ENCODE results near the gene MACROD2.

The MACROD2 gene

DNA sequence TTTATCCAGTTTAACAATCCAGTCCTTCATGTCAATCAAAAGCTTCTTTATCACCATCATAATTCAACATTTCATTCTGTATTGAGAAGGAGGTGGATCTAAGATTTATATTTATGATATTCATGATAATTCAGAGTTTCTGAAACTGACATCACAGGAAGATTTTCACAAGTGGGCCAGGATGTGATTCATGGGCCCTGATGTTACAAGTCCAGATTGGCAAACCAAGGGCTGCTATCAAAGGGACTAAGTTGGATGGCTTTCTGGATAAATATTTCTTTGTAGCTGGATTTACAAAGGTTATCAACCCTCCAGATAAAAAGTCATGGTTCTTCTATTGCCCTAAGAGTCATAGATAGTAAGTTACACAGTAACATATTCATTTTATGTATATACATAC is 1711.4 kb downstream of the MACROD2 start:
- no peak for DNase-seq (ENCODE audit: extremely low read depth, low read depth)
- no peak overlapping the region for H3K4me3 ChIP-seq (replicated peaks; ENCODE audit: low read depth, low read length)
- TF ChIP-seq, protein P1, sequence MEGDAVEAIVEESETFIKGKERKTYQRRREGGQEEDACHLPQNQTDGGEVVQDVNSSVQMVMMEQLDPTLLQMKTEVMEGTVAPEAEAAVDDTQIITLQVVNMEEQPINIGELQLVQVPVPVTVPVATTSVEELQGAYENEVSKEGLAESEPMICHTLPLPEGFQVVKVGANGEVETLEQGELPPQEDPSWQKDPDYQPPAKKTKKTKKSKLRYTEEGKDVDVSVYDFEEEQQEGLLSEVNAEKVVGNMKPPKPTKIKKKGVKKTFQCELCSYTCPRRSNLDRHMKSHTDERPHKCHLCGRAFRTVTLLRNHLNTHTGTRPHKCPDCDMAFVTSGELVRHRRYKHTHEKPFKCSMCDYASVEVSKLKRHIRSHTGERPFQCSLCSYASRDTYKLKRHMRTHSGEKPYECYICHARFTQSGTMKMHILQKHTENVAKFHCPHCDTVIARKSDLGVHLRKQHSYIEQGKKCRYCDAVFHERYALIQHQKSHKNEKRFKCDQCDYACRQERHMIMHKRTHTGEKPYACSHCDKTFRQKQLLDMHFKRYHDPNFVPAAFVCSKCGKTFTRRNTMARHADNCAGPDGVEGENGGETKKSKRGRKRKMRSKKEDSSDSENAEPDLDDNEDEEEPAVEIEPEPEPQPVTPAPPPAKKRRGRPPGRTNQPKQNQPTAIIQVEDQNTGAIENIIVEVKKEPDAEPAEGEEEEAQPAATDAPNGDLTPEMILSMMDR (IDR thresholded peaks at IDR 0.05; ENCODE audit: low read depth, low read length, missing control alignments), result no peak

GRCh38 chr20:15708984-15709598 is 1713.8 kb downstream of the MACROD2 start:
- no peak for DNase-seq (ENCODE audit: extremely low read depth, low read depth)
- TF ChIP-seq, protein P1 (IDR thresholded peaks at IDR 0.05; ENCODE audit: low read depth, low read length, missing control alignments), result peak; percentile 35
- H3K4me3 ChIP-seq (replicated peaks; ENCODE audit: low read depth, low read length), result no peak overlapping the region

- TF ChIP-seq, protein P1 (IDR thresholded peaks at IDR 0.05; ENCODE audit: low read depth, low read length, missing control alignments), result no peak
- no peak overlapping the region for H3K4me3 ChIP-seq (replicated peaks; ENCODE audit: low read depth, low read length)
- no peak for DNase-seq (ENCODE audit: extremely low read depth, low read depth)
These were observed 1715.3 kb downstream of the MACROD2 start for GRCh38 chr20:15710636-15711035.

GRCh38 chr20:15711177-15711576 is 1715.9 kb downstream of the MACROD2 start:
- no peak for DNase-seq (ENCODE audit: extremely low read depth, low read depth)
- TF ChIP-seq, protein P1 (IDR thresholded peaks at IDR 0.05; ENCODE audit: low read depth, low read length, missing control alignments), result no peak
- H3K4me3 ChIP-seq (replicated peaks; ENCODE audit: low read depth, low read length), result no peak overlapping the region

DNA sequence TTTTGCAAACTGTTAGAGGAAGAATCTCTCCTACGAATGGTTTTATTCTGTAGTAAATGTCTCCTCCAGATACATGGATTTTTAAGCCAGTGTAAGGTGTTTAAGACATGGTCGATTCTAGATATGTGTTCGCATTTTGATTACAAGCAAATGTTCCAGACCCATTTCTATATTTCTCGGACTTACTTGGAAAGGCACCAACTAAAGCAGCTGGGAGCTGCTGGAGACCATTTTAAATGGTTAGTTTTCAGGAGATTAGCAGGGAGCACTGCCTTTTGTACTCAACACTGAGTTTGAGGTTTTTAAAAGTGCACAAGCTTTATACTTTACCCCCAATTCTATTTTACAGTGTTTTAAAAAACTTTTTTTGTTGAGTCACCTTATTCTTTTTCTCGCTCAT is 1720.9 kb downstream of the MACROD2 start:
- DNase-seq (ENCODE audit: extremely low read depth, low read depth), result no peak
- TF ChIP-seq, protein P1 (IDR thresholded peaks at IDR 0.05; ENCODE audit: low read depth, low read length, missing control alignments), result no peak
- H3K4me3 ChIP-seq (replicated peaks; ENCODE audit: low read depth, low read length), result no peak overlapping the region

- no peak for DNase-seq (ENCODE audit: extremely low read depth, low read depth)
- H3K4me3 ChIP-seq (replicated peaks; ENCODE audit: low read depth, low read length), result no peak overlapping the region
- TF ChIP-seq, protein P1 (IDR thresholded peaks at IDR 0.05; ENCODE audit: low read depth, low read length, missing control alignments), result no peak
These were observed 1731.1 kb downstream of the MACROD2 start for GRCh38 chr20:15726416-15726815.

DNA sequence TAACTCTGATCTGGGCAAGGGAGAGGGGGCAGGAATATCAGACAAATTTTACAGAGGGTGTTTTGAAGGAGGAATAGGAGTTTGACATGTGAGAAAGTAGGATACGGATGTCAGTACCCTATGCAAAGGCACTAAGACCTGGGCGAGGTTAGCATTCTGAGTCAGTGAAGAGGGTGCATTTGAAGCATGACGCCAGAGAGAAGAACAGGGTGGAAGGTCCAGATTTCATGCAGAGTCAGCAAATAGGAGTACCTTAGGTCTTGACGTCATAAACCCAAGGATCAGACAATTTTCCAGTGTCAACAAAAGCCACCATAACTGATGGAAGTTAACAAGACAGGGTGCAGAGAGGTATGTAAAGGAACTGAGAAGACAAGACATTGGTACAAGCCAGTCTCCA is 1738.7 kb downstream of the MACROD2 start:
- TF ChIP-seq, protein P1 (IDR thresholded peaks at IDR 0.05; ENCODE audit: low read depth, low read length, missing control alignments), result no peak
- DNase-seq (ENCODE audit: extremely low read depth, low read depth), result no peak
- H3K4me3 ChIP-seq (replicated peaks; ENCODE audit: low read depth, low read length), result no peak overlapping the region

Measured in HFF-Myc (cell line).